Stimulated activated CD4-positive, alpha-beta T cell treated with anti-CD3 and anti-CD28 coated beads, Interleukin-1b, Interleukin-23, amount 100 ng/mL, for 48 hours (primary cell): ENCODE measurements around the gene KCTD1.

Experiments
- DNase-seq: peaks from one replicate; pipeline ENCODE4 v3.0.0-alpha.2; 2020

KCTD1 gene

DNA sequence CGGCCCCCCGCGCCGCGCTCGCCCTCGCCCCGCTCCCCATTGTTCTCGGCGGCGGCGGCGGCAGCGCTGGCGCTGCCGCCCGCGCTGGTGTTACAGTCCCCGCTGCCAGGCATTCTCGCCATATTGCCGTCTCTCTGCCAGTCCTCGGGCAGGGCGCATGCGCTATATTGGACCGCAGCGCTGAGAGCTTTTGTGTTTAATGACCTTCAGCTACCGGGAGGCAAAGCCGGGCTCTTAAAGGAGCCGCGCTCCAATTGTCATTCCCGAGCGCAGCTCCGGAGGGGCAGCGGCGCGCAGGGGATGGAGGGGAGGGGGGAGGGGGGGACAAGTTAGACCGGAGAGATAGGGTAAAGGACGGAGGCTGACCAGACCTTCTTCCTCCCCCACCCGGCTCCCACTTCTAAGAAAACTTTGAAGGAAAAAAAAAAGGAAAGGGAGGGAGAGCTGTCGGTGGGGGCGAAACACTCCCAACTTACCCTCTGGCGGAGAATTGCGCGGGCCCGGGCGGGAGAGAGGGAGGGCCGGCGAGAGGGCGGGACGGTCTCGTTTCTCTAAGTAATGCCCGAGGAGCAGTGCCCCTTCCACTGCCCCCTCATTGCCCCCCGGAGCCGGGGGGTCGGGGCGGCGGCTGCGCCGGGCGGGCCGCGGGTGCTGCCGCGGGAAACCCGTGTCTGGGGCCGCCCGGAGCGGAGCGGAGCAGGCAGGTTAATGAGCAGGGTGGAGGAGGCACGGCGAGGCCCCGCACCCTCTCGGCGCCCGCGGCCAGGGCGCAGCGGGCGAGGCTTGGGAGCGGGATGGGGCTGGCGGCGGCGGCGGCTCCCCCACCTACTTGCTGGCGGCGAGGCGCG is at the start of gene KCTD1:
KCTD1 (minus strand) TSS at position 139 of the 848 bp plus-strand sequence; CDS start at position 122, 17 bp downstream.
- DNase-seq = peak; percentile 81

- DNase-seq = no peak
These were observed 45.3 kb upstream of the KCTD1 start for GRCh38 chr18:26593365-26594320.

DNA sequence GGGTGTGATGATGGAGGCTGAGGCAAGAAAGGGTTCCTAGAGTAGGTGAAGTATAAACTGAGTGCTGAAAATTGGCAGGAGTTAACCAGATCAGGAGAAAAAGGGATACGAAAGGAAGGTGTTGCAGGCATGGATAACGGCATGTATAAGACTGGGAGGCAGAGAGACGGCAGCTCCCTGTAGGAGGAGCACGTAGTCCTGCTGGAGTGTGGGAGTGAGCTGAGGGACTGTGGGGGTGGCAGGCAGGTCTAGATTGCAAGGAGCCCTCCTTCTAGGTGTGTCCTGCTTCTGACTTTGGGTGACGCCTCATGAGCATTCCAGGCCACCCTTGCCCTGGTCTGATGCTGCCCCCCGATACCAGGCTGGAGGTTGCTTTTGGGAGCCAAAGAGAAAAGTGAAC is 36.4 kb upstream of the KCTD1 start:
- DNase-seq = no peak

- DNase-seq = no peak
These were observed 31.7 kb upstream of the KCTD1 start for GRCh38 chr18:26579941-26580618.

DNA sequence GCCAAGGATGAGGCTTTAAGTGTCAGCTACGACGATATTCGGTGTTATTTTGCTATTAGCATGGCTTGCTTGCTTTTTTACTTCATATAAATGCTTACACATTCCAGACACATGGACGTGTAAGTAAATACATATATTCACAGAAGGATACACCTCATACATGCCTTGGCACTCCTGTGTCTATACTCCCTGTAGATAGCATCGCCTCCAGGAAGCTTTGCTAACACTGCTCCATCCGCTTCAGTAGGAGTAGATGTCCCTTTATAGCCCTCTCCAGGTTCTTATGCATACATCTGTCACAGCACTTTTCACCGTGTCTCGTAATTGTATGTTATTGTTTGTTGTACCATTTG is 27.5 kb upstream of the KCTD1 start:
- DNase-seq = no peak

DNA sequence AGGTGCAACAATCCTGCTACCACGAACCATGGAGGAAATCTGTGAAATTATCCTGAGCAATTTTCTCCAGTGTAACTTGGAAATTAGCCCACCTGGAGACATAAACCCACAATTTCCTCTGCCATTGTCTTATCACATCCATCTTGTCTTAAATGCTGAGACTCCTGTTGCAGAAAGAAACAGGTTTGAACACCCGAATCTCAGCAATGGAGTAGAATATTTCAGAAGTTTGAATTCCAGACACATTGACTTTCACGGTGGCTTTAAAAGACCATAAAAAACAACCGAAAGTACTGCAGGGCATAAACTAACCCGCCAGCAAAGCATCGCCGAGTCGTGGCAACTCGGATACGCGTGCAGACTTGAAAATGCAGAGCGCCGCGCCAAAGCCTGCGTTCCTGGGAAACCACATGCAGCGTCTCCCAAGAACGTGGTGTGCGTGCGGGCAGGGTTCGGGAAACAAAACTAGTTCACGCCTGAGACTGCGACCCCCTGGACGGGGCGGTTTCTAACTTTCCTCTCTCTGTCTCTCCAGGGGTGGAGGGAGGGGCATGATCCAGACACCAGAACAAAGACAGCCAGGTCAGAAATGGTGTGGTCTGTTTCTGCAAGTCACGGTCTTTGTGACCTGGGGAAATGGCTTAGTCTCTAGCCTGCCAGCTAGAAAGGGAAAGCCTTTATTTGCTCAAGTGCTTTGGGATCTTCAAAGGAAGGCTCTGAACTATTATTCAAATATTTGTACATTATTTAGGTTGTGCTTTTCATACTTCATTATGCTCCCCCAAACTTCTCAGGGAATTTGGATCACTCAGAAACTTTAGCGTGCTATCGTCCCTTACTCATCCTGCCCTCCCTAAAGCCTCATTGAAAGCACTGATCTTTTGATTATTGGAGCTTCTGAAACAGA is 26.9 kb upstream of the KCTD1 start:
- DNase-seq = no peak

DNA sequence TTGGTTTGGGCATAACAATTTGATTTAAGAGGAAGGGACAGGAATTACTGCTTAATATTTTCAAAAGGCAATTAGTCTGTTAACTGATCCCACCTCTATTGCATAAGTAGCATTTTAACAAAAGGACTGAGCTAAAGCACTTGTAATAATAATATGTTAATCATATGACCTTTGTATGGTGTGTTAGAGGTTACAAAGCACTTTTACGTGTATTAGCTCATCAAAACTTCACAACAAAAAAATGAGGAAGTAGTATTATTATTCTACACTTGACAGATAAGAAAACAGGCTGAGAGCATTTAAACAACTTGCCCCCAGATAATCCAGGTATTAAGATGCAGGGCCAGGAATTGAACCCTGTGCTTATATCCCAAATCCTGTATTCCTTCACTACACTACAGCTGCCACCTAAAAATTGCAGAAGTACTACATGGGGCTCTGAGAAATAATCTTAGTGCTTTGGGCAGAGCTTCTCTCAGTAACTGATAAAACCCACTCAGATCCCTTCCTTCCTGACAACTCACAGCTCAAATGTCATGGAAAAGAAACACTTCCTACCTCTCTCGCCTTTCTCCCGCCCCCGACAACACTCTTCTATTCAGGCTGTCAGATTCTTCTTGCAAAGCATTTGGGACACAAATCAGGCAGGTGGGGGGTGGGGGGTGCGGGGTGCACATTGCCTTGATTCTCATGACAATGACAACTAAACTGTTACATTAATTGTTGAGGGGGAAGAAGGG is 20.7 kb upstream of the KCTD1 start:
- DNase-seq = no peak

DNA sequence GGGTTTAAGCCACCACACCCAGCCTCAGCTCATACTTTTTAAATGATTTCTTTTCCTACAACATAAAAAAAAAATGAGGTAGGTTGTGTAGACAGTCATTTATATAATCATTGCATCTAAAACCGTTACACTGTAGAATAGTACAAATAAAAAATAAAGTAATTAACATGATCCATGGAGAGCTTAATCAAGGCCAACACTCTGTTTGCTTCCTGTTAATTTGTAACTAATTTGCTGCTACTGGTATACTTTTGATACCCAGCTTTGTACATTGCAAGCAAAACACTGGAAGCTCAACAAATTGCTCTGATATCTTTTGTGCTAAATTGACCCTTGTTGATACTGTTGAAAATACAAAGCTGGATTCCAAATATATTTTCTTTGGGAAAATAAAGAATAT is 20.2 kb upstream of the KCTD1 start:
- DNase-seq = no peak

DNA sequence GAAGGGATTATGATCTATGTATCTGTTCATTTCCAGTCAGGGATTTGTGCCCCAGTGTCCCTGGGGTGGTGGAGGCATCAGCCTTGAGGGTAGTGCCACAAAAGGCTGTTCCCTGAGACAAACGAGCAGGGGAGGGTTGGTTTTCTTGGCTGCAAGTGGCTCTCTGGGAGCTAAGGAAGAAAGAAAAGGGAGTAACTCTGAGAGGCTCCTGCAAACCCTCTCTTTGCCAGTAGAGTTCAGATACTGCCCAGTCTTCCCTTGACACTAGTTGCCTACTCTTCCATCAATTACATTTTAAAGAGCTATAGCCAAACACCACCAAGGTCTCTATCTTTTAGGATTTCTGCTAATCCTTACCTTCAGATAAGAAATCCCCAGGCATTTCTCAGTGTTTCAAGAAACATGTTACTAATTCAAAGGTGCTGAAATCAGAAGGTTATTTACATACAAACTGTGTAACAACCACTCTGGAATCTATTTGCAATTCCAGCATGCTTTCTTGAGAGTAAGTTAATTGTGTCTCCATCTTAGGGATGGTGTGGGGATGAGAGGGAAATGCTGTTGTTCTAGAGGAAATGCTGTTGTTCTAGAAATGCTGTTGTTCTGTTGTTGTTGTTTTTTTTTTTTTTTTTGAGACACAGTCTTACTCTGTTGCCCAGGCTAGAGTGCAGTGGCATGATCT is 18.7 kb upstream of the KCTD1 start:
- no peak for DNase-seq

- no peak for DNase-seq
These were observed 17.2 kb upstream of the KCTD1 start for GRCh38 chr18:26565514-26565913.

DNA sequence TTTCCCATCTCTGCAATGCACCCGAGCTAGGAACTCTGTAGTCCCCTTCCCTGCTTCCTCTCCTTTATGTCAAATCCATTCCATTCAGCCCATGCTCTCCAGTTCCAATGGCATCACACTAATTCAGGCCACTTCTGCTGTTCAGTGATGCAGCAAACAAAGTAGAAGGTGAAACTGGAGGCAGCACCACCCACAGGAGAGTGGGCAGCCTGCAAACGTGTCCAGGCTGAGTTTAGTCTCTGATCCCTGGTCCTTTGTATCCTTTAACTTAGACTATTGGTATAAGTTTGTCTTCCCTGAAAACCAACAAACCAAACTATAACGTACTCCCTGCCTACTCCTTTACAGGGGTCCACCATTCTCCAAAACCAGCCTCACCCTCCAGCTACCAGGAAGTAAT is 14.7 kb upstream of the KCTD1 start:
- no peak for DNase-seq

DNA sequence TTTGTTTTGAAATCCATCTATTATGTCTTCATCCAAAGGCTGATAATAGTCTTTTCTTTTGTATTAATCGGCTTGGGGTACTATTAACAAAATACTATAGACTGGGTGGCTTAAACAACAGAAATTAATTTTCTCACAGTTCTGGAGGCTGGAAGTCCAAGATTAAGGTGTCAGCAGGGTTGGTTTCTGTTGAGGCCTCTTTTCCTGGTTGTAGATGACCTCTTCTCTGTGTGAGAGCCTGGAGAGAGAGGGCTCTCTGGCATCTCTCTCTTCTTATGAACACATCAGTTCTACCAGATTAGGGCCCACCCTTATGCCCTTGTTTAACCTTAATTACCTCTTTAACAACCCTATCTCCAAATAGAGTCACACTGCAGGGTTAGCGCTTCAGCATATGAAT is 14.2 kb upstream of the KCTD1 start:
- DNase-seq = no peak

DNA sequence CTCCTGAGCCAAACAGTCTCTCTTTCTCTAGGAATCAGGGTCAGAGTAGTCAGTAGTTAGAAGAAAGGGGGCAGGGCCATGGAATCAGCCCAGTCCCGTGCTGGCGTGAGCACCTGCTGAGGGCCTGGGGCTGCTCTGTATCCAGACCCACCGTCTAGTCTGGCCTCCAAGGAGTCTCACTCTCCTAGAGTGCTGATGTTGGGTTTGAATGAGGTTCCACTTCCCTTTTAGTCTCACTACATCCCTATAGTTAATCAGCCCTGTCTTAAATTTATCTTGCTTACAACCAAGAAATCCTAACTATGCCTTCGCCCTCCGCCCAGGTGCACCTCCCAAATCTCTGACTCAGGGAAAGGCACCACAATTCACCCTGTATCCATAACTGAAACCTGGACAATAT is 13.4 kb upstream of the KCTD1 start:
- no peak for DNase-seq

- no peak for DNase-seq
These were observed 8.2 kb upstream of the KCTD1 start for GRCh38 chr18:26556573-26556972.

DNA sequence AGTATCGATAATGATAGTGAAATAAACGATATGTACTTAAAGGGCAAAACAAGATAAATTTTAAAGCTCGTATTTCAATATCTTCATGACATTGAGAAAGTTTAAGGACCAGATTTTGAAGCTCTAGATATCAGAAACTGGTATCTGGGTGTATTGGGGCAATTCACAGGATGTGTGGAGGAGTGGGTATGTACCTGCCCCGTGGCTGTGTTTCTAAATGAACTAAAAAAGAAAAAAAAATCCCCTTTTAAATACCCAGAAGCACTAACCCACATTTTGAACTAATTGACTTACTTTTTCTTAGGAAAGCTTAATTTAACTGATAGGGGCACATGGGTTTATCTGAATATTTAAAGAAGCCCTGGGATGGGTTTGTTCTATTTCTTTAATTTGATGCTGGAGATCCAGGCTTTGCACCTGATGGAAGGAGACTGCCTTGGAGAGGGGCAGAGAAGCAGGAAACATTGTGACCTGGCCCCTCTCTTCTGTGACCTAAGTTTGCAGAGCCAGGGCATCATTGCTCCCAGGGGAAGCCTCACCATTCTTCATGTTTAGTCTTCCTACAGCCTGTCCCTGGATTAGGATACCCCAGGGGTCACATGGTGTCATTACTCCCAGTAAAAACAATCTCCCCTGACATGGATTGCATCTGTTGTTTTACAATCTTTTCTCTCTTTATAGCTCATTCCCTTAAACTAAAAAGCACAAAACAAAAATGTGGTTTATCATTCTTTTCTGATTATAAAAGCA is 7.6 kb upstream of the KCTD1 start:
- DNase-seq = no peak

DNA sequence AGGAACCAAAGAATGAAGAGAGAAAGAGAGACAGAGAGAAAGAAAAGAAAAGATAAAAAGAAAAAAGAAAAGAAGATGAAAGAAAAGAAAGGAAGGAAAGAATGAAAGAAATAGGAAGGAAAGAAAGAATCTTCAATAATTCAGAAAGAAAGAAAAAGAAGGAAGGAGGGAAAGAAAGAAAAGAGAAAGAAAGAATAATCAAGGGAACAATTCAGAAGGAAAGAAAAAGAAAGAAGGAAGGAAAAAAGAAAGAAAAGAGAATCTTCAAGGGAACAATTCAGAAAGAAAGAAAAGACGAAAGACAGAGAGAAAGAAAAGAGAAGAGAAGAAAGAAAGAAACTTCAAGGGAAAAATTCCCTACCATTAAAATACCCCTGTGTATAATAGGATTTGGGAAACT is 5.6 kb upstream of the KCTD1 start:
- DNase-seq = no peak

- no peak for DNase-seq
These were observed 3.3 kb upstream of the KCTD1 start for GRCh38 chr18:26551695-26552081.

DNA sequence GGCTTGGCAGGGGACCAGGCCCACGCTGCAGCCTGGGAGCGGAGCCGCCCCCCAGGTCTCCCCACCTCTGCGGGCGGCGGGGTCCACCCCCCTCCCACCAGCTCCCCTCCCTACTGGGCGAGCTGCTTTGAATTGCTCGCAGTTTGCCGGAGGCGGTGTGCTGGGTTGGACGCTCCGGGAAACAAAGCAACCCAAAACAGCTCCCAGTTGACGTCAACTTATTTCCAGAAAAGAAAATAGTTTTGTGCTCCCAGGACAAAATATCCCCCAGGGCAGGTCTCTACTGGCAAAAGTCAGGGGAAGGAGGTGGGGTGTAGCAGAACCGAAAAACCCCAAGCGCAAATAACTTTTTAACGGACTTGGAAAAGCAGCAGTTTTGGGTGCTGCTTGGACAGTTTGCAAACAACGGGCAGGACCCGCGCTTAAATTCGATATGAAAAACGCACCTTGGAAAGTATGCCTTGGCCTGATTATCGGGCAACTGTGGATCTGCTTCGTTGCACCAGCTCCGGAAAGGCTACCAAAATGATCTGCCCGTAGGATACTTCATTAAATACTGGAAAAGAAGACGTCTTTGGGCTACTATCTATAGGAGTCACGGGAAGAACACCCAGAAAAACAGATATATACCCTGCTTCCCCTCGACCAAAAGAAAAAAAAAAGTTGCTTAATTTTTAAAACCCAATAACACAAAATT is 2.8 kb upstream of the KCTD1 start:
- no peak for DNase-seq

GRCh38 chr18:26549263-26550094 is 1.1 kb upstream of the KCTD1 start:
- no peak for DNase-seq
